Measurements from ENCODE around the gene SLC25A43. TPM values are rescaled to one million over a fixed set of nuclear protein-coding genes. Genes with fewer than 3 reads are reported as not detected.
"Not testable (repeated sequence)": the region's sequence is repeated elsewhere in the genome, so short reads cannot be mapped to it uniquely, and the experiment has no call there.

Gene SLC25A43
- 13.4 and 14.4 TPM in 2 replicates for total RNA-seq (2022)
- Bru-seq, nascent RNA: percentile 70 among the genes with signal in this experiment
- percentile 75 among the genes with signal in this experiment for BruChase-seq, experiment 1, labeled RNA remaining after a 2-hour chase
- percentile 72 among the genes with signal in this experiment for BruChase-seq, experiment 2, labeled RNA remaining after a 6-hour chase
- long read RNA-seq, transcript SLC25A43-201 (5 exons, 2,783 nt): major isoform, 13 of 16 reads
- long read RNA-seq, partial matches to known transcripts: 0 of 16 reads
- long read RNA-seq, other reads (novel, unspliced or antisense): 3 of 16 reads

- peak within 1 kb of the TSS; percentile 82 for H3K27ac Mint-ChIP-seq (ENCODE audit: unreplicated experiment)
These were observed at the start of gene SLC25A43 for GRCh38 chrX:119398974-119399771. Gene SLC25A43, plus strand, starts transcription at chrX:119399336. Its CDS starts 68 bp downstream, at chrX:119399404.

GRCh38 chrX:119359618-119360382 is 39.3 kb upstream of the SLC25A43 start:
- H3K9me3 Mint-ChIP-seq (ENCODE audit: unreplicated experiment): no peaks in the 10 kb centered on the region
- Histone ChIP-seq H3K4me1 (no peaks in the 10 kb centered on the region), H3K4me3 (ENCODE audit: low read depth, low read length) (no peak overlapping the region), H3K9me3 (no peaks in the 10 kb centered on the region), H3K36me3 (ENCODE audit: control insufficient read depth, insufficient read depth, low read length) (no peaks in the 10 kb centered on the region), H3K27me3 (replicated peaks; ENCODE audit: control insufficient read depth, insufficient read depth, low read length) (no peaks in the 10 kb centered on the region)
- no peak for TF ChIP-seq CTCF (IDR thresholded peaks at IDR 0.05; ENCODE audit: insufficient read depth in 1 of 2, low read depth in 1 of 2, low read length in 1 of 2, severe bottlenecking in 1 of 2, unreplicated experiment in 1 of 2)
- no peak overlapping the region for H3K27ac Mint-ChIP-seq (ENCODE audit: unreplicated experiment)
- ChIA-PET POLR2A (no interaction called here), CTCF (no interaction called here)
- no peaks in the 10 kb centered on the region for H3K4me1 Mint-ChIP-seq (ENCODE audit: low read depth, unreplicated experiment)
- no TSS peak for BruUV-seq (replicated peaks)
- no peak for DNase-seq
- H3K27me3 Mint-ChIP-seq (ENCODE audit: insufficient read depth, unreplicated experiment): no peaks in the 10 kb centered on the region
- intact Hi-C loops (cut with micrococcal nuclease; ENCODE audit: unreplicated experiment): no loop called here
- no peak overlapping the region for H3K4me3 Mint-ChIP-seq (ENCODE audit: unreplicated experiment)
- H3K36me3 Mint-ChIP-seq (ENCODE audit: insufficient read depth, unreplicated experiment): no peaks in the 10 kb centered on the region

More at GRCh38 chrX:119398974-119399771, at the start of gene SLC25A43:
- no peak for TF ChIP-seq CTCF (IDR thresholded peaks at IDR 0.05; ENCODE audit: insufficient read depth in 1 of 2, low read depth in 1 of 2, low read length in 1 of 2, severe bottlenecking in 1 of 2, unreplicated experiment in 1 of 2)
- intact Hi-C loops (cut with micrococcal nuclease; ENCODE audit: unreplicated experiment): loop anchor here (1.0 kb wide), 1 partner anchor 11 kb away; no protein-coding TSS in a partner anchor
- H3K4me1 Mint-ChIP-seq (ENCODE audit: low read depth, unreplicated experiment): peaks cover 9% of the 10 kb centered on the region
- Histone ChIP-seq H3K9me3 (no peaks in the 10 kb centered on the region), H3K27me3 (replicated peaks; ENCODE audit: control insufficient read depth, insufficient read depth, low read length) (no peaks in the 10 kb centered on the region), H3K36me3 (ENCODE audit: control insufficient read depth, insufficient read depth, low read length) (no peaks in the 10 kb centered on the region), H3K4me1 (no peaks in the 10 kb centered on the region), H3K4me3 (ENCODE audit: low read depth, low read length) (peak within 1 kb of the TSS; percentile 77)
- no peaks in the 10 kb centered on the region for H3K9me3 Mint-ChIP-seq (ENCODE audit: unreplicated experiment)
- ChIA-PET POLR2A (interaction anchor here (0.6 to 1.4 kb wide), 4 partner anchors 12 to 79 kb away, joined by 3 to 5 read pairs (median 5); no protein-coding TSS in a partner anchor), CTCF (no interaction called here)
- no peaks in the 10 kb centered on the region for H3K36me3 Mint-ChIP-seq (ENCODE audit: insufficient read depth, unreplicated experiment)
- DNase-seq: peak; percentile 38 to 62
- H3K4me3 Mint-ChIP-seq (ENCODE audit: unreplicated experiment): peak within 1 kb of the TSS; percentile 85
- H3K27me3 Mint-ChIP-seq (ENCODE audit: insufficient read depth, unreplicated experiment): no peaks in the 10 kb centered on the region
- no TSS peak for BruUV-seq (replicated peaks)

GRCh38 chrX:119361451-119361850 is 37.7 kb upstream of the SLC25A43 start:
- H3K36me3 Mint-ChIP-seq (ENCODE audit: insufficient read depth, unreplicated experiment); H3K9me3 Mint-ChIP-seq (ENCODE audit: unreplicated experiment); POLR2A ChIA-PET; H3K4me3 ChIP-seq (ENCODE audit: low read depth, low read length); H3K27me3 Mint-ChIP-seq (ENCODE audit: insufficient read depth, unreplicated experiment); H3K27me3 ChIP-seq (replicated peaks; ENCODE audit: control insufficient read depth, insufficient read depth, low read length); H3K4me3 Mint-ChIP-seq (ENCODE audit: unreplicated experiment); DNase-seq; H3K4me1 ChIP-seq; H3K4me1 Mint-ChIP-seq (ENCODE audit: low read depth, unreplicated experiment); CTCF ChIA-PET; H3K27ac Mint-ChIP-seq (ENCODE audit: unreplicated experiment); H3K9me3 ChIP-seq; H3K36me3 ChIP-seq (ENCODE audit: control insufficient read depth, insufficient read depth, low read length); BruUV-seq (replicated peaks); intact Hi-C loops (cut with micrococcal nuclease; ENCODE audit: unreplicated experiment): not testable (repeated sequence)

- DNase-seq; H3K27ac Mint-ChIP-seq (ENCODE audit: unreplicated experiment); CTCF ChIA-PET; intact Hi-C loops (cut with micrococcal nuclease; ENCODE audit: unreplicated experiment); H3K4me1 Mint-ChIP-seq (ENCODE audit: low read depth, unreplicated experiment); H3K4me3 Mint-ChIP-seq (ENCODE audit: unreplicated experiment); H3K27me3 ChIP-seq (replicated peaks; ENCODE audit: control insufficient read depth, insufficient read depth, low read length); H3K27me3 Mint-ChIP-seq (ENCODE audit: insufficient read depth, unreplicated experiment); POLR2A ChIA-PET; H3K9me3 Mint-ChIP-seq (ENCODE audit: unreplicated experiment); H3K4me3 ChIP-seq (ENCODE audit: low read depth, low read length); BruUV-seq (replicated peaks); H3K4me1 ChIP-seq; H3K9me3 ChIP-seq; H3K36me3 ChIP-seq (ENCODE audit: control insufficient read depth, insufficient read depth, low read length); H3K36me3 Mint-ChIP-seq (ENCODE audit: insufficient read depth, unreplicated experiment): not testable (repeated sequence)
These were observed 37.1 kb upstream of the SLC25A43 start for GRCh38 chrX:119362074-119362473.

All from Caco-2 (cell line).